MM.1S (cell line): ENCODE data around the gene GPR157.

Experiments used
- EZH2phosphoT487 ChIP-seq: fragments of 300-600 bp; sonication (generic); IDR thresholded peaks from 2 replicates; pipeline ENCODE4 v1.6.1; 2018; ENCODE audit warnings: antibody characterized with exemption, low read length
- TF ChIP-seq, protein P1 (sequence below): fragments of 300-600 bp; sonication (generic); IDR thresholded peaks from 2 replicates; pipeline ENCODE4 v1.5.1; 2016; ENCODE audit warnings: antibody characterized with exemption, low read length, mixed read lengths

DNA sequence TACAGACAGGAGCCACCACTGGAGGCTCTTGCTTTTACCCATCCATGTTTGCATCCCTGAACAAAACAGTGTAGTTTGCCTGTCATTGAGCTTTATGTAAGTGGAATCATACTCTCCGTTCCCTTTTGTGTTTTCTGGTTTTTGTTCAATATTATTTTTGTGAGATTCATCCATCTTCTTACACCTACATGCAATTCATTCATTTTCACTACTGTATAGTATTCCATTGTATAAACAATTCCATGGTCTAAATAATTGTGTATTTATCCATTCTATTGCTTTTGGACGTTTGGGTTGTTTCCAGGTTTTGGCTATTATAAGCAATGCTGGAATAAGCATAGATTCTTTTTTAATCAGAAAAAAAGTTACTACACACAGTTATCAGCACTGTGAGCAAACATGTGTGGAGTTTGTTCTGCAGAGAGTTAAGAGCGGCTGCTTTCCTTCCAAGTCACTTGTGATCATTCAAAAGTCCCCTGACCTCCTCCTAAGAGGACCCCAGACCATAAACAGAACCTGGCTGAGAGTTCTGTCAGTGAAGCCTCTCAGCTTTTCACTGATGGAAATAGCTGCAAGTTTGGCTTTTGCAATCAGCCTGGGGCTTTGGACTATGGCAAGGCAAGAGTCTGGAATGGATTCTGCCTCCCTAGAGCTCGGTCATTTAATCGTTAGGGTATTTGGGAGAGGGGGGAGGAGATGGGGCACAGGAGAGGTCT is 5.1 kb upstream of the GPR157 start:
- TF ChIP-seq EZH2phosphoT487, result no peak
- TF ChIP-seq, protein P1, sequence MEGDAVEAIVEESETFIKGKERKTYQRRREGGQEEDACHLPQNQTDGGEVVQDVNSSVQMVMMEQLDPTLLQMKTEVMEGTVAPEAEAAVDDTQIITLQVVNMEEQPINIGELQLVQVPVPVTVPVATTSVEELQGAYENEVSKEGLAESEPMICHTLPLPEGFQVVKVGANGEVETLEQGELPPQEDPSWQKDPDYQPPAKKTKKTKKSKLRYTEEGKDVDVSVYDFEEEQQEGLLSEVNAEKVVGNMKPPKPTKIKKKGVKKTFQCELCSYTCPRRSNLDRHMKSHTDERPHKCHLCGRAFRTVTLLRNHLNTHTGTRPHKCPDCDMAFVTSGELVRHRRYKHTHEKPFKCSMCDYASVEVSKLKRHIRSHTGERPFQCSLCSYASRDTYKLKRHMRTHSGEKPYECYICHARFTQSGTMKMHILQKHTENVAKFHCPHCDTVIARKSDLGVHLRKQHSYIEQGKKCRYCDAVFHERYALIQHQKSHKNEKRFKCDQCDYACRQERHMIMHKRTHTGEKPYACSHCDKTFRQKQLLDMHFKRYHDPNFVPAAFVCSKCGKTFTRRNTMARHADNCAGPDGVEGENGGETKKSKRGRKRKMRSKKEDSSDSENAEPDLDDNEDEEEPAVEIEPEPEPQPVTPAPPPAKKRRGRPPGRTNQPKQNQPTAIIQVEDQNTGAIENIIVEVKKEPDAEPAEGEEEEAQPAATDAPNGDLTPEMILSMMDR, result no peak
